ENCODE results near the gene MAL.
A peak's percentile ranks its signal among the peaks of the same experiment; 100 is the strongest.

Gene MAL

DNA sequence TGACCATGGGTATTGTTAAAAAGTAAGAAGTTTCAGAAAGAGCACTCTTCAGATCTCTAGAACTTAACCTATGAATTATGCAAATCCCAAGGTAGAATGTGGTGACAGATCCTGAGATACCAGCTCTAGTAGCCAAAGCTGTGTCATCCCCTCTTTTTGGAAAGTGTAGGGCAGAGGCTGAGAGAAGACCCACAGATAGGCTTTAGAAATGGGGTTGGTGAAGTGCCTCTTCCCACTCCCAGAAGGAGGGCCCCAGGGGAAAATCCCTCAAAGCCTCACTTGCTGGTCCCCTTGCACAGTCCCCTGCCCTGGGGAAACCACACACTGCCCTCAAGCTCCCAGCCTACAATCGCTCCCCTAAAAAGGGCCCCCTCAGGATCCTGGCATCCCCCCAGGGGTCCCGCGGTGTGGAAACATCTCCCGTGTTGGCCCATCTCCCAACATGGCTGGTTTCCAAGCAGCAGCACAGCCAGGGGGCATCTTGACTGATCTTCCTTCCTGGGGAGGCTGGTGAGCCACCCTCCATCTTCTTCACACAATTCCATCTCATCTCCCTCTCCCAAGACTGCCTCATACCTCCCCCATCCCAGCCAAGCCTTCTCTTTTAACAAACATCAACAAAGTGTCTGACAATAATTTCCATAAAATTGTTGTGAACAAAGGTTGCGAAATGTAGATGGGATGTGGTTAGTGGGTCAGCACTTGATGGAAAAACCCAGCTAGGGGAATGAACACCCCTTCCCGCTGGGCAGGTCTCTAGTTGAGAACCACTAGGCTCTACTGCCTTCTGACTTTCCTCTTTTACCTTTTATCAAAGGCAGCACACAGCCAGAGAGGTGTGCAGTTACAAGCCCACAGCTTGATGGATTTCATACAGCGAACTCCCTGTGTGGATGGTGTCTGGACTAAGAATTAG, 25.1 kb downstream of the MAL start:
- DNase-seq = no peak

DNA sequence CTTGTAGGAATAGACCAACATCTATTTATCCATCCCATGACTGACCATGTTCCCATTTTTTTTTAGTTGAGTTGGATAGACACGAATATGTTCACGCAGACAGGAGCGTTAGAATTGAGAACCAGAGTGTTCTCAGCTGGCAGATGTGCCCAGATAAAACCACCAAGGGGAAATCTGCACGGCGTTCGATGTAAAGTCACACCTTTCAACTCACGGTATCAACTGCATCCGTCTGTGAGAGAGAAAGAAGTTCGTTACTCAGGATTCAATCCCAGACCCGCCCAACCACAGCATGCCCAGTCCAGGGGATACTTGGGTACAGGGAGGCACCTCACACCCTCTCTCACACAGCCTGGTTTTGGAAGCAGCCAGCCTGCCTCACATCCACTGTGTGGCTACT, 26.1 kb downstream of the MAL start:
- no peak for DNase-seq

DNA sequence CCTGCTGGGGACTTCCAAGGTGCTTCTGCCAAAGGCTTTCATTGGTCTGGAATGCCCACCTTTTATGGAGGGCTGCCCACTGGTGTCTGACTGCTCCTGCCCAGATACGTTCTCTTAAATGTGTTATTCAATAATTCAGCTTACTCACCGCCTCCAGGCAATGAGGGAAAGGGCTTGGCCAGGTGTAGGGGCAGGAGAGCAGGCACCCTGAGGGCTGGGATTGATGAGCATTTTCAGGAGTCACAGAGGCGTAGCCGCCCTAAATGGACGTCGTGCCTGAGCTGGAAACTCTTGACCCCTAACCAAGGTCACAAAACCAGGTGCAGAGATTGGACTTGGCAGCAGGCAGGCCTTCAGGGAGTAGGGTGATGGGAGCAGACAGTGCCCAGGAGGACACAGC, 26.8 kb downstream of the MAL start:
- no peak for DNase-seq

DNA sequence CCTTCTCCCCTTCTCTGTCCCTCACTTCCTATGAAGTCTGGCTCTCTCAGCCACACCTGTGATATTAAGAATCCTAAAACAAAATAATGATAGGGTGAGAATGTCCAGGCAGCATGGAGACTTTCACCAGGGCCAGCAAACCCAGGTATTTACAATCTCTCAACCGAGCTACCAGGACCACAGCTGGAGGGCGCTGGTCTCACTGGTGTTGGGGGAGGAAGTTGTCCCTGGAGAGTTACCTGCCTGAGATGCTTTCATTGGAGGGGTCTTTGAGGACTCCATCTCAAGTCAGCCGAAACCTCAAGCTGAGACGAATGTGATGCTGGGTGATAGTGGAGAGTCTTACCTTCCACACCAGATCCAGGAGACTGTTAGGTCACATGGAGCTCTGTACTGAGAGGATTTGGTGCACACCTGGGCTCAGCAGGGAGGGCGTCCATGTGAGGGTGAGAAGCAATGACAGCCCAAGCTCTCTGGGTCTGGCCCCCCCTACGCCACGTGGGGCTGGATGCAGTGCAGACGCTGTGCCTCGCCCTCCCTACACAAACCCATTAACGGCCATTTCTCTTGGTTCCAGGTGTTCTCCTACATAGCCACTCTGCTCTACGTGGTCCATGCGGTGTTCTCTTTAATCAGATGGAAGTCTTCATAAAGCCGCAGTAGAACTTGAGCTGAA, 27.4 kb downstream of the MAL start:
- no peak for DNase-seq

DNA sequence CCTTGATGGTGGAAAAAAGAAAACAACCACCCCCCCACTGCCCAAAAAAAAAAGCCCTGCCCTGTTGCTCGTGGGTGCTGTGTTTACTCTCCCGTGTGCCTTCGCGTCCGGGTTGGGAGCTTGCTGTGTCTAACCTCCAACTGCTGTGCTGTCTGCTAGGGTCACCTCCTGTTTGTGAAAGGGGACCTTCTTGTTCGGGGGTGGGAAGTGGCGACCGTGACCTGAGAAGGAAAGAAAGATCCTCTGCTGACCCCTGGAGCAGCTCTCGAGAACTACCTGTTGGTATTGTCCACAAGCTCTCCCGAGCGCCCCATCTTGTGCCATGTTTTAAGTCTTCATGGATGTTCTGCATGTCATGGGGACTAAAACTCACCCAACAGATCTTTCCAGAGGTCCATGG, 28.0 kb downstream of the MAL start:
- DNase-seq = no peak

DNA sequence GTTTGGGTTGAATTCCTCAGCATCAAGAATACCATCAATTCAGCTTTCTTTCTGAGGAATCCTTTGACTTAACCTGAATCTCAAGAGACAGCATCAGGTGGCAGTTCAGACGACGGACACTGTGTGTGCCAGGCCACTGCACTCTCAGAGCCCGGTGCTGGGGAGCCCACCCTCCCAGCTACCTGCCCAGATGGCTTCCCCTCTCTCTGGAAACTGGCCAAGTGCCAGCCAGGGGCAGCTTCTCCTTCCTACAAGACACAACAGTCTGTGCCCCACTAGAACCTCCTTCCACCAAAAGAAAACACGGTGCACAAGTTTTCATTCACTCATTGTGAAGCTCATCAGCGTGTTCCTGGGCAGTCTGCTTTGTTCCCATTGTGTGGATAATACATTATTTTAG, 28.5 kb downstream of the MAL start:
- peak; percentile 14 for DNase-seq

DNA sequence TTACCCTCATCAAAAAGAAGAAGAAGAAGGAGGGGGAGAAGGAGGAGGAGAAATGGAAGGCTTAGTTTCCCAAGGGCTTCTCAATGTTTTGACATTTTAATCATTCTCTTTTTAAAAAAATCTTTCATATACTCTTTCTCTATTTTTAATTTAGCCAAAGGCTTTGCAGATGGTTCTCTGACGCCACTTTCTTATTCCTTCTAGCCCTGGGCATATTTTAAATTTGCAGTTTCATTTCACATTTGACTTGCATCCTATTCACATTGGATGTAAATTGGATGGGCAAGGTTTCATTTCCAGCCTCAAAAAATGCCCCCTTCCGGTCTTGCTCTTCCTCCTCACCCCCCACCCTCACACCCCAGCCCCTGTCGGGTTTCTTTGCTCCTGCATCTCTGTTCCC, 29.8 kb downstream of the MAL start:
- DNase-seq = no peak

DNA sequence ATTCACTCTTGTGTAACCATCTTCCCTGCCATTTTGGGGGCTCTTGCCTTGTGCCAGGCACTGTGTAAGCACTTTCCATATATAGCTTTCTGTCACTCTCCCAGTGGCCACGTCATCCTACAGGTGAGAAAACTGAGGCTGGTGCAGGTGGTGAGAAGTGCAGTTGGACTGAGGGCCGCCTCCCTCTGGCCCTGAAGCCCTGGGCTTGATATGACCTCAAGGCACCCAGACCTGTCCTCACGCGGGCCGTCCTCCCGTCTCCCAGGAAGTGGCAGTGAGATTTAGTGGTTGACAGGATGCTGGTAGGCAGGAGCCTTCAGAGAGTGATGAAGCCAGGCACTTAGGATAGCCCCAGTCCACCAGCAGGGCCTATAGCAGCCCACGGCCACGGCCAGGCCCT, 30.5 kb downstream of the MAL start:
- no peak for DNase-seq

DNA sequence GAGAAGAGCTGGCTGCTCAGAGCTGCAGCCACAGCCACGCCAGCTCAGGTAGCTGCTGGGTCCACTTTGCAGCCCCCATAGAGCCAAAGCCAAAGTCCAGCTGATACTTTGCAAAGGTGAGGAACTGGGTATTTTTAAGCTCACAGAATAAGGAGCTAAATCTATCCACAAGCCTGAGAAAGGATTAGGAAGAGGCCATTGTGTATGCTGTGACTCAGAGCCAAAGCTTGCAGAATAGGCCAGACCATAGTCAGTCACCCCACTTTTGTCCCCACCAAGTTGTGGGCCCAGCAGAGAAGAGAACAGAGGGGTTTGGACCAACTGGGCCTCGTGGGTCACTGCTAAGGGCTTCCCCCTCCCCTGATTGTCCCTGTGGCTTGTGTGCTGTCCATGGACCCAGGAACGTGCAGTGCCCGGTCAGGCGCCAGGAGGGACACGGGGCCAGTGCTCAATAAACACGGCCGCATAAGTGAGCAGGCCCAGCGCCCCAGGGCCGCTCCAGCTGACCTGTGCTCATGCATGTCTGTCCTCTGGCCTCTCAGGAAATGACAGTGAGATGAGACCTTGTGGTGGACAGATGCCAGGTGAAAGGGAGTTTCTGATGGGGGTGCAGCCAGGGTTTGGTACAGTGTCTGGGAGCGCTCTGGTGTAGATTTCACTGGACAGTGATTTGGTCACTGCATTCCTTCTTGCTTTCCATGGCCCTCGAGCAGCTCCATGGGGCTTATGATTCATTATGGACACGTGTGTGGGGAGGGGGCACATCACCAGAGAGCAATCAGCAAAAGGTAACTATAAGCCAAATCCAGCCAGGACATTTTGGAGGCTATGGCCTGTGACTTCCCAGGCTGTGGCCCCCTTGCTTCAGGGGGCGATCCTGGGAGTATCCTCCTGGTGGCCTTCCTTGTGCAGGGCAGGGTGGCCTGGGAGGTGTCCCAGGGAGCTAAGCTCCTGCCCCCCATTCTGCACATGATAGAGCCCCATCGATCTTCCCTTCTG, 31.3 kb downstream of the MAL start:
- DNase-seq = no peak

DNA sequence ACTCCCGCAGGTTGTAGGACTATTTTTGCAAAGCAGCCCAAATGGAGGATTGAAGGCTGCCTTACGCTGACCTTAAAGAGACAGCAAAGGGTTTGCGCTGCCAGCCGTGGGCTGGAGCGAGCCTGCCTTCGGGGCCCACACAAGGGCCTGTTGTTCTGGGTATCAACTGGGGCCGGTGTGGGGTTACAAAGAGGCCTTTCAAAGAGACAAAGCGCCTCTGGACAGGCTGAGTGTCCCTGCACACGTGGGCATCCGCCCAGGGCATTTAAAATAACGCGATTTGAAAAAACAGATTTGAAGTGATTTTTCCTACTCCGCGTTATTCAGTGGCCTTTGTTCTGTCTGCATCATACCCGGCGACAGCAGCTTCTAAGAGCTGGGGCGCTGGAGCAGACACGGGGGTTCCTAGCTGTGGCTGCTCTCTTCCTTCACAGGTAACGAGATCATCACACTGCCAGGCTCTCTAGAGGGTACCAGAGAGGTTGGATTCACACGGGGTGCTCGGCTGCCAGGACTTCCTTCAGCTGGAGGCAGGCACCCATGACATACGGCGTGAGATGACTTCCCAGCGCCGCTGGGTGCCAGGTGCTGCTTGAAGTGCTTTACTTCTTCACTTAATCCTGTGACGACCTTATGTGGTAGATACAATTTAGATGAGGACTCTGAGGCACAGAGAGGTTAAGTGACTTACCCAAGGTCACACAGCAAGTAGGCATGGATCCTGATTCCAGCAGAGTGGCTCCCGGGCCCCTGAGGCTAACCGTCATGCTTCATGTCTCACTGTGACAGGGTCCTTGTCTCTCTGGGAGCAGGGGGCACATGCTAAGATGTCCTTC, 32.2 kb downstream of the MAL start:
- no peak for DNase-seq

DNA sequence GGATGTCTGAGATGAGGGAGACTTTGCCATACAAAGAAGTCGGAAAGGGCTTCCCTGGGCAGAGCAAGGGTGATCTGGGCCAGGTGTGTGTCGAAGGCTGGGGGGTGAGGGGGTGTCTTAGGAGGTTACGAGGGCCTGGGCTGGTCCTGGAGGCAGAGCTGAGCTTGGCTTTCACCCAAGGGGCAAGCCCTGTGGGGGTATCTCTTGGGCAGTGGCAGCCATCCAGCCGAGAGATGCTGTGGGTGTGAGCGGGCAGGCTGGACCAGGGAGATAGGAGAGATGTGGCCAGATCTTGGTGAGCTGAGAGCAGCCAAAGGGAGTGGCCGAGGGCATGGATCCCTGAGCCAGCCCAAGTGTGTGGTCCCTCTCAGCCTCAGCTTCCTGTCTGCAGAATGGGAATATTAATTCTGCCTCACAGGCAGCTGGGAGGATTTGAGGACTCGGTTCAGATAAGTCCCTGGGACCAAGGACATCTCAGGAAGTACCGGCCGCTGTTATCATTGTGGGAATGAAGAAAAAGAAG, 33.0 kb downstream of the MAL start:
- DNase-seq = no peak

DNA sequence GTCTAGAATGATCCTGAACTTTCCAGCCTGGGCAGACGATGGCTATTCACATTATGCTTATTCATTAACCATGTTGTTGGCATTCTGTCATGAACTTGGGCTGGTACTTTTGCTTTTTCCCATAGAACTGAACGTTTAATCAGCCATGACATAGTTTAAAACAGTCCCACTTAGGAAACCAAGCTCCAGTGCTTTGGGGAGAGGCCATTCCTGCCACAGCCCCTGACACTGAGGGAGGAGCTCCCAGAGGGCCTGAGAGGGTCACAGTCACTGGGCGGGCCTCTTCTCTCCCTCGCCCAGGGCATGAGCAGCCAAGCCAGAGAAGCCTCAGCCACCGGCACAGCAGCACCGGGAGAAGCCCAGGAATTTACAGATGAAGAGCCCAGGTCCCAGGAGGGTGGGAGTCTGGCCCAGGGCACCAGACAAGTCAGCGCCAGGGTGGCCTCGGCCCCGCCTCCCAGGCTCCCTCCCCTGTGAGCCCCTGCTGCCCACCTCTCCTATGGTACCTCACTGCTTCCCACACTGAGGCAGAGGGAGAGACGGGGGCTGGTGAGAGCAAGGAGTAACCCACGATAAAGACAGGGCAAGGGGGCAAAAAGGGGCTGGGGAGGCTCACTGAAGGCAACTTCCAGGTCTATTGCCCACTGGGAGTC, 33.6 kb downstream of the MAL start:
- no peak for DNase-seq

DNA sequence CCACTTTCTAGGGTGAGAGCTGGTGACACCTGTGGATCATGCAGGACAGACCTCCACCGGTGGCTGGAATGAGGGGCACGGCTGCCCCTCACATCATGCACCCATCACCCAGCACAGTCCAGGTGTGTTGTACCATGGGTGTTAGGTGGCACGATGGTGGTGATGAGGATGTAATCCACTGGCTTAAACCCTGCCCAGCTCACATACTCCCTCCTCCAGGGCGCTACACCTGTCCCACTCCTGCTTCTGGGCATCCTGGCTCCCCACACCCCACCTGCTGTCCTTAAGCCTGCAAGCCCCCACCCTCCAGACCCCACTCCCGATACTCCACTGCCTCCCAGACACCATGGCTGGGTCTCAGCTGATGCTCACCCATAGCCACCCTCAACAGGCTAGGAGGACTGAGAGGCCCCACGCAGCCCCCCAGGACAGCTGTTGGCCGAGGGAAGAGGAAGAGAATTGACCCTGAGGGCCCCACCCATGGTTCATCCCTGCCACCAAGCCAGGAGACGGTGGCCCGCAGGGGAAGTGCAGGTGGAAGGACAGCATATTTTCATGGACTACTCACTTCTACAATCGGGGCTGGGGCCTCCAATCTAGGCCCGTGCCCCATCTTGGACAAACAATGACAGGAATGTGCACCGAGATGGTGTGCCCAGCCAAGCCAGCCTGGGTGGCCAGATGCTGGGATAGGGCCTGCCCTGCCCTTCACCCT, 34.3 kb downstream of the MAL start:
- DNase-seq = no peak

DNA sequence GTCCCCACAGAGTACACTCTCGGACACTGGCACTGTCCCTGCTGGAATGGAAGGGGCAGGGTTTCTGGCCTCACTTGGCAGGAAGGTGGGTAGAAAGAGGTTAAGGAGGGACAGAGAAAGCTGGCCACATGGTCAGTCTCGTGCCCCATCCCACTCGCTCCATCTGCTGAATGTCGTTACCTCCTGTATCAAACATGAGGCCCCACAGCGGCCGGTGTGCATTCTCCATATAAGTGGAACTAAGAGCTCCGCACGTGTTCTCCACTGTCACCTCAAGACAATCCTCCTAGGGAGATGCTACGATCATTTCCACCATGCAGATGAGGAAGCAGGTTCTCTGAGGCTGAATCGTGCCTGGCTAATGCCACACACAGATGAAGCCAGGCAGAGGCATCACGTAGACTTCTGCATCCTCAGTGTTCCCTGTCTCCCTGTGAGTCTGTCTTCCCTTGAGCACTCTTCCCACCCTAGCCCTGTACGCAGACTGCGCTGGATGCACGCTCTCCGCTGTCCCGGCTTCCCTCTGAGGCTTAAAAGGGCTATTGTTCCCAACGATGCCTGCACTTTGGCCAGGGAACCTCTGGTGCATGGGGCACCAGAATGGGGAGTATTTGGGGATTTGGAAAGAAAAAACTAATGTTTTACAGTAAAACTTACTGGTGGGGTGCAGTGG, 35.1 kb downstream of the MAL start:
- no peak for DNase-seq

DNA sequence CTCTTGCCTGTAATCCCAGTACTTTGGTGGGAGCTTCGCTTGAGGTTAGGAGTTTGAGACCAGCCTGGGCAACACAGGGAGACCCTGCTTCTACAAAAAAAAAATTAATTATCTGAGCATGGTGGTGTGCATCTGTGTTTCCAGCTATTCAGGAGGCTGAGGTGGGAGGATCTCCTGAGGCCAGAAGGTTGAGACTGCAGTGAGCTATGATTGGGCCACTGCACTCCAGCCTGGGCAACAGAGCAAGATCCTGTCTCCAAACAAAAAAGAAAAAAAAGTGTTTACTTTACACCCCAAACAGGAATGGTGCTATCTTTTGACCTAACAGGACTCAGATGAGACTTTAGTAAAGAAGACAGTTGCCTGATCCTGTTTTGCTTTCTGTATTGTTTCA, 35.6 kb downstream of the MAL start:
- no peak for DNase-seq

DNA sequence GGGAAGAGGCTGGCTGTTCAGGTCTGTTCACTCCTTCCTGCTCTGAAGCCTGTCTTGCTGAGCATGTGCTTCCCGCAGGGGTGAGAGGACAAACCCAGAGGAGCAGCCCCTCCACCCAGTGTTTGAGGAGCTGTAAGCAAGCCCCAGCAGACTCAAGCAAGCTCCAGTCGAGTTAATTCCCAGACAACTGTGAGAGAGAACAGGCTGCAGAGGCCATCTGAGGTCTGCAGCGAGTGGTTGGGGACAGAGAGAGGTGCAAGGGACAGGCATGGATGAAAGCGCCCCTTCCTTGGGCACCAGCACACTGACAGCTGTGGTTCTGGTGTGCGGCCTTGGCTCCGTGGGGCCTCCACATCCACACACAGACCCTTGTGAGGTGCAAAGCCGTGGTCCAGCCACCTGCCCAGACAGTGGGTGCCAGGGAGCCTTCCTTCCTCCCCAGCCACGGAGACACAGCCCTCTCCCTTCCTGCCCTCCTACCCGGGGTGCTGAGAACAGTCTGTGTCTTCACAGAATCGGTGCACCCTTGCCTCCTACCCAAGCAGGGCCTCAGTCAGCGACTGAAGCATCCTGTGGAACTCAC, 36.2 kb downstream of the MAL start:
- DNase-seq = no peak

DNA sequence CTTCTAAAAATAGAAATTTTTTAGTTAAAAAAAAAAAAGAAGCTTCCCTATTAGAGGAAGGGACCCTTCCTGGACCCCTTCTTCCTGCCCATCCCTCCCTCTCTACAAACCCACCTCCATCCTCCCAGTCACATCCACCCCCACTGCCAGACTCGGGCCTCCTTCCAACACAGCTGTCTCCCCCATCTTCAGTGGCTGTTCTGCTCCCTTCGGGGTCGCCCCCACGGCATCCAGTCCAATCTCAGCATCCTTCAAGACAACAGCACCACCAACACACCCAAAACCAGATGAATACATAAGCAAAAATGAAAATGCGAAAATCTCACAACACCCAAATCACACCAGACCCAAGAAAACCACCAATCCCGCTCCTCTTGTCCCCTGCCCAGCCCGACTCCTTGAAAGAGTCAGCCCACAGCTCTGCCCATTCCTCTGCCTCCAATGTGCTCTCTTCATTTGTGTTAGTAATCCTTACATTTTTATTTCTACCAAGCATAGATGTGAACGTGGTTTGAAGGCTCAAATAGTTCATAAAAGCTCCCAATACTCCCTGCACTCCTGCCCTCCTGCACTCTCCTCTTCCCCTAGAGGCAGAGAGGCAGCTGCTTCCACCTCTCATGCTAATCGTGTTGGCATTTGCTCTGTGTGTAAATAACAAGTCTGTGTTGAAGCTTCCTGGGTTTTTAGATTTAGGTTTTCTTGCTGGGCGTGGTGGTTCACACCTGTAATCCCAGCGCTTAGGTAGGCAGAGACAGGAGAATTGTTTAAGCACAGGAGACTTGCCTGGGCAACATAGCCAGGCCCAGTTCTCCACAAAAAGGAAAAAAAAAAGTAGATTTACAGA, 37.0 kb downstream of the MAL start:
- no peak for DNase-seq

DNA sequence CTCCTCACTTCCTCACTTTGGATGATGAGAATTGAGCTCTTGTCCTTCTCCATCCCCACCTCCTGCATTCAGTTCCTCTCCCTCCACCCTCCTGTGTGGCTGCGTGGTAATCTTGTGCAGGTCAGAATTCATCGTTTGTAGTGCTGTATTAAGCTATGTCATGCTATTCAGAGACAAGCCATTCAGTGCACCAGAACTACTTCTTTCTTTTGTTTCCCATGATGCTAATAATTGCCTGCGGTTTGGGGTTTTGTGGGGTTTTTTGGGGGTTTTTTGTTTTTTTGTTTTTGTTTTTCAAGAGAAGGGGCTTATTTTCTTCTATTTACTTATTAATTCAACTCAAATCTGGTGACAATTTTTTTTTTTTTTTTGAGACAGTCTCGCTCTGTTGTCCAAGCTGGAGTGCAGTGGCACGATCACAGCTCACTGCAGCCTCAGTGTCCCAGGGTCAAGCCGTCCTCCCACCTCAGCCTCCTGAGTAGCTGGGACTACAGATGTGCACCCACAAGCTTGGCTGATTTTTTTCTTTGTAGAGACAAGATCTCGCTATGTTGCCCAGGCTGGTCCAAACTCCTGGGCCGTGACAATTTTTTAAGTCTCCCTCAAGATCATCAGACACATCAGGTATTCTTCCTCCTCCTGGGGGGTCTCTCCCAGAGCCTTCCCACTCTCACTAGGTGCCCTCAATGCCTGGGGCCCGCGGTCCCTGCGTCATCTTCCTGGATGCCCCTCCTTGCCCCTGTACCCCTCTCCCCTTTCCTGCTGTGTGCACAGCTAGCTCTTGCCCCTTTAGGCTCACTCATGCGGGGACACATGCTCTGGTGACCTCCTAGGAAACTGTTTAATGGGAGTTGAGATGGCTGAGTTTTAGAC, 37.8 kb downstream of the MAL start:
- DNase-seq = no peak

Measured in NCI-H2171 treated with DMSO at 0.1 percent for 48 hours (cell line).